Activated gamma-delta T cell treated with Interleukin-2 at 50 U/mL for 16 hours (primary cell): Measurements from ENCODE around the gene LHFPL3.

Experiments
- DNase-seq: peaks from one replicate; pipeline ENCODE4 v3.0.0-alpha.2; 2020

Gene LHFPL3

GRCh38 chr7:104807671-104808070 is 479.3 kb downstream of the LHFPL3 start:
- no peak for DNase-seq

DNA sequence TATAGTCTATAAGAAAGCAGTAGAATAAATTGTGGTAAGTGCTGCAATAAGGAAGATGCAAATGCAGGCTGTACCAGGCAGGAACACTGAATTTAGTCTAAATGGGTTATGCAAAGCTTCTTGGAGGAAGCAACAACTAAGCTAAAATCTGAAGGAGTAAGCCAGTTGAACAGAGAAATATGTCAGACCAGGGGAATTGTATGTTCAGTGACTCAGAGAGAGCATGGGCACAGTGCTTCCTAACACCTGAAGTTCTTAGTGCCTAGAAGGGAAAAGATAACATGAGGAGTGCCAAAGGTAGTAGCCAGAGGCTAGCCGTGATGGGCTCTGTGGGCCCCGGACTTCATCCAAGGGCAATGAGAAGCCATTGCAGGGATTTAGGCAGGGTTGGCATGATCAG is 481.5 kb downstream of the LHFPL3 start:
- DNase-seq: no peak

- no peak for DNase-seq
Observed at GRCh38 chr7:104814126-104814525, 485.7 kb downstream of the LHFPL3 start.

DNA sequence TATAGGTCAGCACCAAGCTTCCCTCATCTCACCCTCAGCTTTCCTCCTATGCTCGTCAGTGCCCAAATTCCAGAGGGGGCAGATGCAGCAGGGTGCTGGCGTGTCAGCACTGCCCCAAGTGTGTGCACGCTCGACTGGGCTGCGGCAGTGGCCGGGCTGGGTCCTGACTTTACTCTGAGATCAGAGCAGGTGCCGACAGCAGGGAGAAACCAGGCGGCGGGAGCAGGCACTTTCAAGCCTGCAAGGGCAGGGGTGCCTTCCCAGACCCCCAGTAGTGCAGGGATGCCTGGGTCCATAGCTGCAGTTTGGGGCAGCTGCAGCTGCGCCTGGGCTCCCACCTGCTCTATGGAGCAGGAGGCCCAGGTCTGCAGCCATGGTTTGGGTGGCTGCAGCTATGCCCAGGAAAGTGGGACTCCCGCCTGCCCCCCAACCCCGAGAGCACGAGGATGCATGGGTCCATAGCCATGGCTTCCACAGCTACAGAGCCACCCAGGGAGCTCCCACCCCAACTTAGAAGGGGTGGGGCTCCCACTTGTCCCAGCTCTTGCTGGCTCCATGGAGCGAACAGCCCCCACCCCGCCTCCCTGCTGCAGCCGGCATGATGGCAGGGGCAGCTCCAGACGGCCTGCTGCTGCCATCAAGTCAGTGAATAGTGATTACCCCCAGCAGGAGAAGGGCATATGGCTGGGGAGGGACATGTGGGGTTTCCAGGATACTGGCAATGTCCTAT is 486.4 kb downstream of the LHFPL3 start:
- DNase-seq: no peak

GRCh38 chr7:104816537-104816936 is 488.1 kb downstream of the LHFPL3 start:
- DNase-seq: no peak

DNA sequence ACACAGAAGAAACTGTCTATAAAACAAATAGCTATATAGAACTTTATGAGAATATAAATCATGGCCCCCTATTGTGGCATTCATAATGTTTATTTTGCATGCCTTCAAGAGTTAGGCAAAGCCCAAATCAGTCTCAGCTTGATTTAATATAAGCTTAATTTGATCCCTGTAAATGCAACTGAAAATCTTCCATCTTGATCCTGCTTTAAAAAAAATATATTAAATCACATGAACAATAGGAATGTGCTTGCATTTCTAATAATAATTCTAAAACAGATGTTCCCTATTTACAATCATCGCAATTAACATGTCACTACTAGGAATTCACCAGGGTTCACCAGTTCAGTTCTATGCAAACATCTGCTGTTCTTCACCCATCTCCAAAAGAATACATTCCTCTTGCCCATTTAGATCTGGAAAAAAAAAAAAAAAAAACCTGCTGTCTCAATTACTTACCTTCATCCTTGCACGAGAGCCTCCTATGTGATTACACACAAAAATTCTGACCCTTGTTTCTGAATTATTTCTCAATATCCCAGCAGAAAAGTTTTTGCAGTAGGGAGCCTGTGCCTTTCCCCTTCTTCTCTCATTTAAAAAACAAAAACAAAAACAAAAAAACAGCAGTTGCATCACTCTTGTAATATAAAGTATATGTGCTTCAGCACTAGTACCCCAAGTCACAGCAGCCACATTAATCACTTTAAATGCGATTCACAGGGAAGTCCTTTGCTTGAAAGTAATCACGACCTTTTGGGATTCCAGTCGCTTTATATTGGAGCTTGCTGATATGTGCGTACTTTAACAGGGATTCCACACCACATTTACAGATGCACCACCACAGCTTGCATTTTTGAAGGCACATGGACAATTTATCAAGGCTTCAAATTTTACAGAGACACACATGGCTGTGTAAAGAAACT is 490.8 kb downstream of the LHFPL3 start:
- no peak for DNase-seq

DNA sequence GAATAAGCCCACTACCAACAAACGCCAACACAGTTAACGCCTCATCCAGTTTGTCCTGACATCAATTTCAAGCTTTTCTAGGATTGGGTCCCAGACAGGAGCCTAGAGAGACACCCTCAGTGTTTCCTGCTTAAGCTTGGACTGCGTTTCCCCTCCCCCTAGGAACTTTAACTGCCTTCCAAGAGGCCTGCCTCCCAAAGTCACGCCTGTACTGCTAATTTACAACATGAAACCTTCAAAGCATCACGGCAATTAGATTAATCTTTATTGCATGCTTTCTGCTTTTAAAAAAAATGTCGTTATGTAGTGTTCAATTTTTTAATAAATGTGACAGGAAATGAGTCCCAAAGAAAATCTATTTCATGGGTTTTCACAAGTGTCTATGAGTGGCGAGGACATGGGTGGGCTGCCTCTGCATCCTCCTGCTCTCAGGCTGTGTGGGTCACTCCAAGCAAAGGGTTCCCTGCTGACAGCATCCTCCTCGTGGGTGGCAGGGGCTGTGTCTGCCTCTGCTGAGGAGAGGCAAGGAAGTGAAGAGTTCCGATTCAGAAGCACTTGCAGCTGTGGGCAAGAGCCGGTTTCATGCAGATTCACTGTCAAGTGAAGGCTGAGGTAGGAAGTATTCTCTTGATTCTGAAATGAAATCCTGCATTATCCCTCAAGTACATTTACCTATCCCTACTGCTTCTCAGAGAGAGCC is 492.6 kb downstream of the LHFPL3 start:
- no peak for DNase-seq

DNA sequence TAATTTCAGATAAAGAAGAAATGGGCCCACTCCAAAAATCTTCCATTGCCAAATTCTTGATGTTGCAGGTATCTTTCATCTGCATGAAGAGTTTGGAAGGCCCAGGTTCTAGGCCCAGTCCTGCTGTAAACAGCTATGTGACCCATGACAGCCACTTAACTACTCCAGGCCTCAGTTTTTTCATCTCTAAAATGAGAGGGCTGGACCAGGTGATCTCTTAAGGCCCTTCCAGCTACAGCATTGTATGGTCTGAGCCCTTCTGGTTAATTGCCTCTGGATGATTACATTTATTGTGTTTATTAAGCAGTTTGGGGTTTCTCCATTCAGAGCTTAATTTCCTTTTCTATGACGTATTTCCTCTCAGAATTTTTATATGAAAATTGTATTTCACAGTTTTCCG is 494.8 kb downstream of the LHFPL3 start:
- no peak for DNase-seq

GRCh38 chr7:104825099-104825498 is 496.7 kb downstream of the LHFPL3 start:
- no peak for DNase-seq

DNA sequence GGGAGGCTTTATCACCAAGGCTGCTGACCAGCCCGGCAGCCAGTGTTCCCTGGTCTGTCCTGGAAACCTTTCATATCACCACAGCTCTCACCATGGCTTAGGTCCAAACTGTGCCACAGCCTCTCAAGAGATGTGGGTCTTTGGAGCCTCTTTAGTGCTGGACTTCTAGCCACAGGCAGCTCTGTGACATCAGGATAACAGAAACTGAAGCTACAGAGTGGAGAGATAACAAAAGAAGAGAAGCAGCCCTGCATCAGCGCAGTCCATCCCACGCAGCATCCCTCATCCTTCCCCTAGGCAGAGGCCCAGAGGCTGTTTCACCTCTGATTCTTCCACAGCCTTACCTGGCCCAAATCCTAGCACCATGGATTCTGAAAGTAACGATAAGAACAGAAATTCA is 497.7 kb downstream of the LHFPL3 start:
- no peak for DNase-seq

- DNase-seq: no peak
Observed at GRCh38 chr7:104836976-104837375, 508.6 kb downstream of the LHFPL3 start.

DNA sequence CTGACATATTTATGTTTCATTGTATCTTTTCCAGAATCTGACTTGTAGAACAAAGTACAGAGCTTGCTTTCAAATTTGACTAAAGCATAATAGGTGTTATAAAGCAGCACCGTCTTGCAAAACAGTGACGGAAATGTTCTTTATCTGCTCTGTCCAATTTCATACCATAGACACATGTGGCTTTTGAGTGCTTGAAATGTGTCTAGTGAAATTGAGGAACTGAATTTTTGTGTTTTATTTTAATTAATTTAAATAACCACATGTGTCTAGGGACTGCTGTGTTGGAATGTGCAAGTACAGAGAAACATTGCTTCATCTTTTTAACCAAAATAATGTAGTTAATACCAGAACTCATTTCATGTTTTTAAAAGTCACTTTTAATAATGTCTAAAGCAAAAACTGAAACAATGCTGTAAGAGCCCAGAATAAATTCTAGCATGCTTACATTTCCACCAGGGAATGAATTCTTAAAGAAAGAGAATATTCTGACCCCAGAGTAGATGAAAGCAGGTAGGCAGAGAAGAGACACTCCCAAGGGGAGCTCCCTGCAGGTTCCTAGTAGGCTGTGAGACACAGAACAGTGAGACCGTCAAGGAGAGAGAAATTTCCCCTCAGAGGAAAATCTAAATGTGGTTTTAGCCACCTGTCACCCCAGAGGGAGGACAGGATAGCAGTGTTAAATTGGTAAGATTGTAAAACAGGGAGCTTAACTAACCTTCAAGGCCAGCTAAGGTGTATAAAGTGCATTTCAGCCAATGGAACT is 510.3 kb downstream of the LHFPL3 start:
- no peak for DNase-seq

DNA sequence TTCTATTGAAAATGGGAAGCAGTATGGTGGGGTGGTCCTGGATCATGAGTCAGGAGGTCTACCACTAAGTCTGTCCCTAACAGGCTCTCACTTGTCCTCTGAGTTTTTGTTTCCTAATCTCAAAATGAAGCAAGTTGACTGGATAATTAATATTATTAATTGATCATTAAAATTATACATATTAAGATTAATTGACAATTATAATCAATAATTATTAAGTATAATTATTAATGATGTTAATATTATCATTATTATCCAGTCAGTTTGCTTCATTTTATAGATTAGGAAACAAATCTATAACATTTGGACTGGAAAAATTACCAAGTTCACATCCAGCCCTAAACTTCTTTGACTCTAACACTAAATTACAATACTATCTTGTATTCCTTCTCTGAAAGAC is 511.4 kb downstream of the LHFPL3 start:
- DNase-seq: no peak

DNA sequence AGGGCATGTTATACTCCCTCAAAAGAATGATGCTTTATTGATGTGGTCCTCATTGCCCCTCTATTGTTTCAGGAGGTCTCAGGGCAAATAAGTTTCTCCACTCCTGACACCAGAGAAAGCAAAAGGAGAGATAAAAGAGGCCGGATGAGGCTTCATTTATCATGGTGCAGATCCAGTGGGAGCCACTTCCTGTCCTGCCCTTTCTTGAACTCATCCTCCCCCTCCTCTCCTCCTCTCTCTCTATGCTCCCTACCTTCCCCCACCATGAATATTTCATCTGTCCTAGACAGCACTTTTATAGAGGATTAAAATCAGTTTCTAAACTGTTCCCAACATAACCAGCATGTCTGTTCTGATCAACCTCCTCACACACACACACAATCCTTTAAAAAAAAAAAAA is 513.4 kb downstream of the LHFPL3 start:
- DNase-seq: no peak

- DNase-seq: no peak
Observed at GRCh38 chr7:104843198-104843597, 514.8 kb downstream of the LHFPL3 start.

GRCh38 chr7:104845557-104845956 is 517.2 kb downstream of the LHFPL3 start:
- no peak for DNase-seq

- no peak for DNase-seq
Observed at GRCh38 chr7:104846731-104847130, 518.3 kb downstream of the LHFPL3 start.

DNA sequence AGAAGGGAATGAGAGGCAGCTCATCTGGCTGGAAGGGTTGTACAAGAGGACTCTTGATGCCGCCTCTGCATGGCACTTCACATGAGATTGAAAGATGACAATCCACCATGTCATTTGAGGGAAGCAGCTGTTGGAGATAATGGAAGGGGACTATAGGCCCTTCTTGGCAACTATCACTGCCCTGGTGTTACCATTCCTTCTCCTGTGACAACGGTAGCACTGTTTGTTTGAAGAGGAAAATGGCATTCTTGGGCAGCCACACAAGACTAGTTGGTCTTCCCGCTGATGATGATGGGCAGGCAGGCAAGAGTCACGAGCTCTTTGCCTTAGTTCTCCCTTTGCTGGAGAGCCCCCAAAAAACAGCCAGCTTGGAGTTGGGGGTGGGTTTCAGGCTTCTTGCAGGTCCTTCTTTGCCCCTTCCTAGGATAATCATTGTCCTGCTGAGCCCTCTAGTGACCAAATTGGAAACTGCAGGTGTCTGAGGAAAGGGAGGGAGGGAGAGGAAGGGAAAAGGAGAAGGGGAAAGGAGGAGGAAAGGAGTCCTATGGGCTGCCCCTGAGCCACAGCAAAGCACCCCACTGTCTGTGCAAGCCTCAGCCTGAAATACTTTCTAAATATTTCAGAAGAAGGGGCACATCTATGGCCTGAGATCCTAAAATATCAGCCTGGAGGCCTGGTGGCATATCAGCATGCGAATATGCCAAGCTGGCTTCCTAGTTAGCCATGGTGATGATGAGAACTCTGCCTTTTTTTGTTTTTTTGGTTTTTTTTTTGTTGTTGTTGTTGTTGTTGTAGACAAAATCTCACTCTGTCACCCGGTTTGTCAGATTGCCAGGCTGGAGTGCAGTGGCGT is 520.0 kb downstream of the LHFPL3 start:
- peak; percentile 41 for DNase-seq

DNA sequence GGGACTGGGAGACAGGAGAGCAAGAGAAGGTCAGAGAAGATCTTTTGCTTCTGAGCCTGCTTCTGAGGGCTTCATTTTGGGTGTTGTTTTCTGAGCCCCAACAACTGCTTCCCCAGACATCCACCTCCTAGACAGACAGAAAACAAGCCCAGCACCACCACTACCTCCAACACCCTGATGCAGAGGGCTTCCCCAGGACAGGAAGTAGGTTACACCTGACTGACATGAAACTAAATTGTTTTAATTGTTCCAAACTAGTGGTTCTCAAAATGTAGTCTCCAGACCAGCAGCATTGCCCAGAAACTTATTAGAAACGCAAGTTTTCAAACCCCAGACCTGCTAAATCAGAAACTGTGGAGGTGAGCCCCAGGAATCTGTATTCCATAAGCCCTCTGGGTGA is 522.0 kb downstream of the LHFPL3 start:
- DNase-seq: no peak

- no peak for DNase-seq
Observed at GRCh38 chr7:104851268-104851667, 522.9 kb downstream of the LHFPL3 start.

DNA sequence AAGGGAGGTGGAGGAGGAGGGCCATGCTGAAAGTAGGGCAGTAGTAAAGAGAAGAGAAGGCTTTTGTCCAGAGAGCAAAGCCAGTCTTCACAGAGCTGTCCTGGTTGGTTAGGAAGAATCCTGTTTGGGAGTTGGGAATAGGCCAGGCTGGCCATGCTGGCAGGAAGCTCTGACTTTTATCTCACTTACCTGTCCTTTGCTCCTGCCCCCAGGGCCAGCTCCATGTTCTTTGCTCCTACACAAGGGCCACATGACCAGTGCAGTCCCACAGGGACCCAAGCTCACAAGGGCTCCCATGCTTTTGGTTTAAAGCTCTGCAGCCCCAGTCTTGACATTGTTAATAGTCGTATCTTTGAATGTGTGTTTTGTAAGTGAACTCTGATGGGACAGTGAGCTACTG is 524.0 kb downstream of the LHFPL3 start:
- DNase-seq: no peak

- DNase-seq: no peak
Observed at GRCh38 chr7:104855861-104856260, 527.5 kb downstream of the LHFPL3 start.
